GM19438 (cell line): ENCODE data around the gene ZNF787.
"Not testable (repeated sequence)": the region's sequence is repeated elsewhere in the genome, so short reads cannot be mapped to it uniquely, and the experiment has no call there.

Experiments
- ATAC-seq: cut with Tn5 transposase; IDR thresholded peaks from one replicate; pipeline ENCODE4 v1.9.1; 2021; ENCODE audit warnings: low read depth; ENCODE audit not compliant: unreplicated experiment

Gene ZNF787

GRCh38 chr19:56107626-56108351 lies 13.3 kb downstream of the ZNF787 start:
- no peak for ATAC-seq

DNA sequence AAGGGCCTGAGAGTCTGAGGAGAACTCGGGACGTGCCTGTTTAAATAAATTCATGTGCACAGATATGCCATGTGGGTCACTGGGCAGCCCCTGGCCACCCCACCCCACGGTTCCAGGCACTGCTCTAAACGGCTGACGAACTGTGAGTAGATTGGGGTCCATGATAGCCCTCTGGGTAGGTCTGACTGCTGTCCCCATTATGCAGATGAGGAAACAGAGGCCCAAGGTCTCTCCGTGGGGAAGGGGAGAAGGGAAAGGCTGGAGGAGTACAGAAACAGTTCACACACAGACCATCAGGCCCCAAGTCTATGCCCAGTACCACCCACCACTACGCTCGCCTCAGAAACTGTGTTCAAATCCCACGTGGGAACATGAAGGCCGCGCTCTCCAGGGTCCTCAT lies 14.1 kb downstream of the ZNF787 start:
- no peak for ATAC-seq

- ATAC-seq = no peak
Observed at GRCh38 chr19:56106397-56106849, 14.7 kb downstream of the ZNF787 start.

DNA sequence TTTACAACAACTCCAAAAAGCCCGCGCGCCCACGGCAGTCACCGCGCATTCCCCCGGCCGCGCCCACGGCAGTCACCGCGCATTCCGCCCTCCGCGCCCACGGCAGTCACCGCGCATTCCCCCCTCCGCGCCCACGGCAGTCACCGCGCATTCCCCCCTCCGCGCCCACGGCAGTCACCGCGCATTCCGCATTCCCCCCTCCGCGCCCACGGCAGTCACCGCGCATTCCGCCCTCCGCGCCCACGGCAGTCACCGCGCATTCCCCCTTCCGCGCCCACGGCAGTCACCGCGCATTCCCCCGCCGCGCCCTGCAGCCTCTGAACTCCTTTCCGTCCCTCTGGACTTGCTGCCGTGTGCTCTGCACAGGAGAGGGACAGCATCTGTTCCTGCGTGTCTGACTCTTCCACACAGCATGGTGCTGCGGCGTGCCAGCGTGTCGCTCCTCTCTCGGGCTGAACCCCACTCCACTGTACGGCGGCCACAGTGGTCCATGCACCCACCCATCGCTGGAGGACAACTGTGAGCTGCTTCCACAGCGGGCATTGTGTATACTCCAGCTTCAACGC lies 15.2 kb downstream of the ZNF787 start:
- not testable (repeated sequence) for ATAC-seq

- no peak for ATAC-seq
Observed at GRCh38 chr19:56105090-56105701, 15.9 kb downstream of the ZNF787 start.

- ATAC-seq = no peak
Observed at GRCh38 chr19:56104423-56104822, 16.7 kb downstream of the ZNF787 start.

DNA sequence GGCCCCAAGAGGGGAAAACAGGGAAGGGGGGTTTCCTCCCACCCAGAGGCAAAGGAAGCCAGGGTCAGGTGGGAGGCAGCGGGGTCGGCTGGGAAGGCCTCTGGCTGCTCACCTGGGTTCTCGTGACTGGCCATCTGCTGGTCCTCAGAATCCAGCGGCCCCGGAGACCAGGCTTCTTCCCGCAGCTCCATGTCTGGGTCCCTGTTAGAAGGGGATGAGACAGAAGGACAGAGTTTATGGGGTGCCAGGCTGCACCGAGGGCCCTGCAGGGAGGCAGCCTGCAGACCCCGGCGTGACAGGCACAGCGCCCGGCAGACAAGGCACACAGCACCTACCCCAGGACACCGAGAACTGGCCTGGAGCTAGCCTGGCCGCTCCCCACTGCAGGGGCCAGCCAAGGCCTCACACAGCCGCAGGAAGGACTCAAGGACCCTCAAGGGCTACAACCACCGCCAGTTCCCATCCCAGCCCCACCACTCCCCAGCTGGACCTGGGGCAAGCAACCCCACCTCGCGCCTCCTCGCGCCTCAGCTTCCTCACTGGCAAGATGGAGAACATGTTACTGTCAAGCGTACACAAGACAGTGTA lies 18.0 kb downstream of the ZNF787 start:
- ATAC-seq = no peak

GRCh38 chr19:56101746-56102535 lies 19.2 kb downstream of the ZNF787 start:
- no peak for ATAC-seq

GRCh38 chr19:56101095-56101494 lies 20.0 kb downstream of the ZNF787 start:
- ATAC-seq = no peak

DNA sequence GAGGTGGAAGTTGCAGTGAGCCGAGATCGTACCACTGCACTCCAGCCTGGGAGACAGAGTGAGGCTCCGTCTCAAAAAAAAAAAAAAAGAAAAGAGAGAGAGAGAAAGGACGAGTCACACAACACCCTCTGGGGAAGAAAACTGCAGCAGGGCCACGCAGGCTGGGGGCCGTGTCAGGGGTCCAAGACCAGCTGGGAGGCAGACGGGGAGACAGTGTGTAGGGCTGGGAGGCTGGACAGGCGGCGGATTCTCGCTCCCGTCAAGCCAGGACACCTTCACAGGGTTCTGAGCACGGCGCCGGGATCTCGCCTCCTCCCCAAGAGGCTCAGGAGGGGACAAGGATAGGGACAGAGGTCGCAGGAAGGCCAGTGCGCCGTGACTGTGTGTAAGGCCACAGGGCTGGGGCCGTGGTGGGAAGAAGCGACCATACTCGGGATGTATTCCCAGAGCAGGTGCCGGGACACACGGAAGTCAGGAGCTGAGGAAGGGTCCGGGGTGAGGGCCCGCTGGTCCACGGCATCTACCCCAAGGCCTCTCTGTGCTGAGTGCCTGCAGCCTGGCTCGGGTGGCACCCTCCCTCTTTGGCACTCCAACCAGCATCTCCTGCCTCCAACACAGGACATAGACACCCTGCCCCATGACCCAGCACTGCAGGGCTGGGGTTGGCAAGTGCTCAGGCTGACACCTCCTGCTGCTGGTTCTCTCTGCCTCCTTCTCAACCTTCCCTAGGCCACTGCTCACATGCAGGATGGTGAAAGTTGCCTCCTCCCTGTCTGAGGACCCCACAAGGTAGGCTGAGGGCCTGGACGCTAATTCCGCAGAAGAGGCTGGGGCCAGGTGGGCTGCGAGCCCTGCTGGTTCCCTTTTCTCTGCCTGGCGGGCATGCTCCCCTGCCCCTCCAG lies 21.2 kb downstream of the ZNF787 start:
- no peak for ATAC-seq

DNA sequence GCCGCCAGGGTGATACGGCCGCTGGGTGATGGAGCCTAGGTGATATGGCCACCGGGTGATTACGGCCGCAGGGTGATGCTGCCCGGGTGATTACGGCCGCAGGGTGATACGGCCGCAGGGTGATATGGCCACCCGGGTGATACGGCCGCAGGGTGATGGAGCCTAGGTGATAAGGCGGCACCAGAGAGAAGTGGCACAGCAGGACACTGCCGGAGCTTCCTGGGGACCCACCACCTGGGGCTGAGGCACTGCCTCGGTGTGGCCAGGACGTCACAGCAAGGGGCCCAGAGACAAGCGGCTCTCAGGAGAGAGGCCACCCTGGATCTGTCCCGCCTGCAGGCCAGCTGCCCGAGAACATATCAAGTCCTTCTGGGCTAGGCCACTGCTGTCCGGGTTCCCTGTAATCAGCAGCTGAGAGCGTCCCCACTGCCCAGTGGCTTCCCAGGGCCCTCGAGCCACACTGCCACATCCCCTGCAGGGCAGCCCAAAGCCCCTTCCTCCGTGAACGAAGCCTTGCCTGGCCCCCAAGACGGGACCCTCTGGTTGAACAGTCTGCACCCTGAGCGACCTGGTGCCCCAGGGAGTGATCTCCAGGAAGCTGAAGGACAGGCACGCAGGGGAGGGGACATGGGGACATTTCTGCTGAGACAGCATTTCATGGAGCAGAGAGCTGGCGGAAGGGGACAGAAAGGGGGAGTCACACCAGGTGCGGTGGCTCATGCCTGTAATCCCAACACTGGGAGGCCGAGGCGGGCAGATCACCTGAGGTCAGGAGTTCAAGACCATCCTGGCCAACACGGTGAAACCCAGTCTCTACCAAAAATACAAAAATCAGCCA lies 22.1 kb downstream of the ZNF787 start:
- no peak for ATAC-seq

DNA sequence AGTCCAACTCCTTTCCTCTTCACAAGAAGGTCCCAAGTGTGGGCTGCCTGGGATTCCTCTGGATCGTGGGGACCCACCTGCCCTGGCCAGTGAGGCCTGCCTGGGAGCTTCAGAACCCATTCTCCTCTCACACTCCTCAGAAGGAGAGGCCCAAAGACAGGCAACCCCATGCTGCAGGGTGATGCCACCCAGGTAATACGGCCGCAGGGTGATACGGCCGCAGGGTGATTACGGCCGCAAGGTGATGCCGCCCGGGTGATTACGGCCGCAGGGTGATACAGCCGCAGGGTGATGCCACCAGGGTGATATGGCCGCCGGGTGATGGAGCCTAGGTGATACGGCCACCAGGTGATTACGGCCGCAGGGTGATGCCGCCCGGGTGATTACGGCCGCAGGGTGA lies 22.9 kb downstream of the ZNF787 start:
- ATAC-seq = not testable (repeated sequence)

- no peak for ATAC-seq
Observed at GRCh38 chr19:56097776-56098175, 23.3 kb downstream of the ZNF787 start.

DNA sequence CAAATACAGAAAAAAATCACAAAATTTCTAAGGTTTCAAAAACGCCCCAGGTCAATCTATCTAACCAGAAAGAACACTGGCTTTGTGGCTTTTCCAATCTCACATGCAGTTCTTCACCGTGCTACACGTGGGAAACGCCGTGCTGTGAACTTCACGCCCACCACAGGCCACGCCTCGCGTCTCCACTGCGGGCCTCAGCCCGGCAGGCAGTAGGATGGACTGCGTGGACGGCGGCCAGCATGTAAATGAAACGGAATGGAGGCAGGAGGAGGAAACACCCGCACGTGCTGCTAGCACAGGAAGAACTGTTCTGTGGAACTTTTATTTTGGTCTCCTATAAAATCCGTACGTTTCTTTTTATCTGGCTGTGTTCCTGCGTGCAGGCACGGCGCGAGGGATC lies 23.8 kb downstream of the ZNF787 start:
- no peak for ATAC-seq

- no peak for ATAC-seq
Observed at GRCh38 chr19:56096665-56097064, 24.4 kb downstream of the ZNF787 start.

DNA sequence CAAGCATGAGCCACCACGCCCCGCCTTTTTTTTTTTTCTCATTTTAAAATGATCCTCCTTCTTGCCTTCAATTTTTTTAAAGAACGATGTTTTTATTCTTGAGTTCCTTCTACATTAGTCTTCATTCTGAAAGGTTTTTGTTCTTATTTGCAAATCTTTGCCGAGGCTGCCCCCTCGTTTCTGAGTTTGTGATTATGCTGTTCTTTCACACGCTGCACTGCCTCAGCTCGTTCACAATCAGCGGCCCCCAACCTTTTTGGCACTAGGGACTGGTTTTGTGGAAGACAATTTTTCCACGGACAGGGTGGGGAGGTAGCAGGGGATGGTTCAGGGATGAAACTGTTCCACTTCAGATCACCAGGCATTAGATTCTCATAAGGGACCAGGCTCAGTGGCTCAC lies 26.6 kb downstream of the ZNF787 start:
- no peak for ATAC-seq

DNA sequence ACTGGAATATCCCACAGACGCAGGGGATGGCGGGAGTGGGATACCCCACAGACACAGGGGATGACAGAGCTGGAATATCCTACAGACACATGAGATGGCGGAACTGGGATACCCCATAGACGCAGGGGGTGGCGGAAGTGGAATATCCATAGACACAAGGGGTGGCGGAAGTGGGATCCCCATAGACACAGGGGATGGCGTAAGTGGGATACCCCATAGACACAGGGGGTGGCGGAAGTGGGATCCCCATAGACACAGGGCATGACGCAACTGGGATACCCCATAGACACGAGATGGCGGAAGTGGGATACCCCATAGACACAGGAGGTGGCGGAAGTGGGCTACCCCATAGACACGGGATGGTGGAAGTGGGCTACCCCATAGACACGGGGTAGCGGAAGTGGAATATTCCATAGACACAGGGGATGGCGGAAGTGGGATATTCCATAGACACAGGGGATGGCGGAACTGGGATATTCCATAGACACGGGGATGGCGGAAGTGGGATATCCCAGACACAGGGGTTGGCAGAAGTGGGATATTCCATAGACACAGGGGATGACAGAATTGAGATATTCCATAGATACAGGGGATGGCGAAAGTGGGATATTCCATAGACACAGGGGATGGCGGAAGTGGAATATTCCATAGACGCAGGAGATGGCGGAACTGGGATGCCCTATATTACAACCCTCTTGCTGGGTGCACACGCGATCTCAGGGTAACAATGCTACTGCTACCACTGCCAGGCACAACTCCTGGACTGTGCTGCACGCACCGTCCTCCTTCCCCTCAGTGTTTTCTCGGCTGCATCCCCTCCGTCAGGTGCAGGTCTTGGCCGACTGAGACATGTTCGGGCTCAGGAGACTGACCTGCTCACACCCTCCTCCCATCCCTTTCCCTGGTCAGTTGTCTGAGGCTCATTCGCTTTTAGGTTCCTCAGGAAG lies 28.1 kb downstream of the ZNF787 start:
- no peak for ATAC-seq
